Stimulated activated CD8-positive, alpha-beta memory T cell treated with anti-CD3 and anti-CD28 coated beads, Interleukin-7, amount 100 ng/mL, for 48 hours (primary cell): ENCODE measurements around the gene ZSCAN9.

ENCODE experiments used
- DNase-seq, 2 donors: peaks; one replicate each; pipeline ENCODE4 v3.0.0-alpha.2; 2020; ENCODE audit warnings: low read depth in 1 of 2; ENCODE audit errors: extremely low read depth in 1 of 2

The ZSCAN9 gene

GRCh38 chr6:28220257-28221133 is 4.6 kb upstream of the ZSCAN9 start:
- no peak for DNase-seq

- no peak for DNase-seq
Observed at GRCh38 chr6:28224131-28225055, 682 bp upstream of the ZSCAN9 start.

- no peak for DNase-seq
Observed at GRCh38 chr6:28226460-28226859, 1.4 kb downstream of the ZSCAN9 start.

- DNase-seq = no peak
Observed at GRCh38 chr6:28232785-28233184, 7.7 kb downstream of the ZSCAN9 start.

GRCh38 chr6:28235912-28236452 is 10.9 kb downstream of the ZSCAN9 start:
- no peak for DNase-seq

- DNase-seq = no peak
Observed at GRCh38 chr6:28239636-28240035, 14.6 kb downstream of the ZSCAN9 start.

GRCh38 chr6:28240471-28240870 is 15.4 kb downstream of the ZSCAN9 start:
- DNase-seq = no peak

- no peak for DNase-seq
Observed at GRCh38 chr6:28243946-28244345, 18.9 kb downstream of the ZSCAN9 start.

- DNase-seq = no peak
Observed at GRCh38 chr6:28245206-28245941, 20.3 kb downstream of the ZSCAN9 start.

GRCh38 chr6:28248916-28249315 is 23.8 kb downstream of the ZSCAN9 start:
- DNase-seq = no peak

GRCh38 chr6:28250747-28251146 is 25.7 kb downstream of the ZSCAN9 start:
- DNase-seq = no peak

GRCh38 chr6:28251661-28252008 is 26.6 kb downstream of the ZSCAN9 start:
- DNase-seq = peak in 1 of 2 donors; percentile 17

- peak; percentile 46 to 74 for DNase-seq
Observed at GRCh38 chr6:28252009-28252975, 27.2 kb downstream of the ZSCAN9 start, which contains the start of gene ZKSCAN4. TSS of gene ZKSCAN4 (minus strand) at chr6:28252269. CDS start at chr6:28251980, 289 bp downstream.

- peak in 1 of 2 donors; percentile 6 for DNase-seq
Observed at GRCh38 chr6:28254121-28254519, 29.0 kb downstream of the ZSCAN9 start.

GRCh38 chr6:28257042-28257441 is 32.0 kb downstream of the ZSCAN9 start:
- DNase-seq = no peak

- peak in 1 of 2 donors; percentile 32 for DNase-seq
Observed at GRCh38 chr6:28258877-28259777, 34.1 kb downstream of the ZSCAN9 start, which contains the start of gene NKAPL. TSS of gene NKAPL (plus strand) at chr6:28259297. CDS start at chr6:28259372, 75 bp downstream.

GRCh38 chr6:28263922-28264321 is 38.8 kb downstream of the ZSCAN9 start:
- DNase-seq = no peak

GRCh38 chr6:28264834-28265401 is 39.8 kb downstream of the ZSCAN9 start:
- DNase-seq = no peak
